Left ventricle myocardium superior (tissue), 1 donor: ENCODE results near the gene RNASEH2B. TPM values are rescaled to one million over a fixed set of nuclear protein-coding genes. Genes with fewer than 3 reads are reported as not detected.

Experiments used
- ATAC-seq: fragments of 200-7000 bp; cut with Tn5 transposase; one replicate; pipeline ENCODE4 v1.9.1; 2020; ENCODE audit warnings: mild to moderate bottlenecking, moderate library complexity
- DNase-seq: peaks from one replicate; pipeline ENCODE4 v3.0.0-alpha.2; 2020
- intact Hi-C: fragments of 100-400 bp; cut with micrococcal nuclease; formaldehyde crosslinking; loops from one replicate; pipeline ENCODE4 v1.11.0; 2022
- total RNA-seq: library from RNA; stranded (reverse); fragmentation: NEBNext Ultra II Directional; extraction: Animal tissue kit (Norgen Biotek cat#: 25700); gene quantifications from one replicate; pipeline ENCODE4 v1.2.1, GENCODE V29; 2021
- donor health status: DM: no; HTN: yes; CAD: no; lungs with severe emphysema.

RNASEH2B gene
- total RNA-seq, 1 donor from 2014 or later, result 47.8 TPM

GRCh38 chr13:50989476-50989875 is 79.9 kb downstream of the RNASEH2B start:
- DNase-seq, result peak; percentile 53
- intact Hi-C loops, result no loop called here
- peak; percentile 70 for ATAC-seq

- intact Hi-C loops, result no loop called here
- ATAC-seq (no peak), DNase-seq (no peak)
Observed at GRCh38 chr13:50990065-50990817, 80.7 kb downstream of the RNASEH2B start.

GRCh38 chr13:50990818-50991506 is 81.4 kb downstream of the RNASEH2B start:
- ATAC-seq (peak; percentile 89), DNase-seq (peak; percentile 65)
- intact Hi-C loops, result no loop called here

- DNase-seq, result no peak
- intact Hi-C loops, result no loop called here
- ATAC-seq, result no peak
Observed at GRCh38 chr13:50991579-50992521, 82.3 kb downstream of the RNASEH2B start.

- intact Hi-C loops, result no loop called here
- DNase-seq, result no peak
- no peak for ATAC-seq
Observed at GRCh38 chr13:50993371-50993770, 83.8 kb downstream of the RNASEH2B start.

- intact Hi-C loops, result no loop called here
- ATAC-seq (peak; percentile 58), DNase-seq (no peak)
Observed at GRCh38 chr13:50993934-50994333, 84.3 kb downstream of the RNASEH2B start.

- intact Hi-C loops, result no loop called here
- no peak for DNase-seq
- peak; percentile 46 for ATAC-seq
Observed at GRCh38 chr13:50994651-50995050, 85.1 kb downstream of the RNASEH2B start.

GRCh38 chr13:50995854-50996253 is 86.3 kb downstream of the RNASEH2B start:
- ATAC-seq (no peak), DNase-seq (no peak)
- intact Hi-C loops, result no loop called here

GRCh38 chr13:50998326-50998725 is 88.7 kb downstream of the RNASEH2B start:
- intact Hi-C loops, result no loop called here
- DNase-seq, result no peak
- ATAC-seq, result no peak

- DNase-seq (no peak), ATAC-seq (no peak)
- intact Hi-C loops, result no loop called here
Observed at GRCh38 chr13:50999641-51000040, 90.0 kb downstream of the RNASEH2B start.

- DNase-seq (no peak), ATAC-seq (no peak)
- intact Hi-C loops, result no loop called here
Observed at GRCh38 chr13:51000061-51000460, 90.5 kb downstream of the RNASEH2B start.

GRCh38 chr13:51000571-51001260 is 91.1 kb downstream of the RNASEH2B start:
- intact Hi-C loops, result no loop called here
- peak; percentile 67 for DNase-seq
- ATAC-seq, result peak; percentile 78

GRCh38 chr13:51001335-51001734 is 91.7 kb downstream of the RNASEH2B start:
- no peak for ATAC-seq
- intact Hi-C loops, result no loop called here
- DNase-seq, result no peak

GRCh38 chr13:51002736-51003135 is 93.1 kb downstream of the RNASEH2B start:
- DNase-seq (no peak), ATAC-seq (no peak)
- intact Hi-C loops, result no loop called here

- no peak for ATAC-seq
- no peak for DNase-seq
- intact Hi-C loops, result no loop called here
Observed at GRCh38 chr13:51003642-51004041, 94.1 kb downstream of the RNASEH2B start.

- intact Hi-C loops, result no loop called here
- no peak for DNase-seq
- ATAC-seq, result no peak
Observed at GRCh38 chr13:51004111-51004865, 94.7 kb downstream of the RNASEH2B start.

- DNase-seq, result no peak
- no peak for ATAC-seq
- intact Hi-C loops, result no loop called here
Observed at GRCh38 chr13:51004918-51005460, 95.4 kb downstream of the RNASEH2B start.

GRCh38 chr13:51005566-51005965 is 96.0 kb downstream of the RNASEH2B start:
- DNase-seq (no peak), ATAC-seq (no peak)
- intact Hi-C loops, result no loop called here
